Limb (tissue), 2 donors: ENCODE measurements around the gene GALNT14.
"Not testable (repeated sequence)": the region's sequence is repeated elsewhere in the genome, so short reads cannot be mapped to it uniquely, and the experiment has no call there.

Source experiments
- DNase-seq, 2 donors: peaks; one replicate each; pipeline ENCODE4 v3.0.0-alpha.2; 2016; ENCODE audit errors: extremely low spot score in 2 of 2

The GALNT14 gene

GRCh38 chr2:31138037-31138962 is at the start of gene GALNT14:
GALNT14 (minus strand) TSS chr2:31138440; CDS start chr2:31138086, 354 bp downstream.
- peak; percentile 4 to 78 for DNase-seq

DNA sequence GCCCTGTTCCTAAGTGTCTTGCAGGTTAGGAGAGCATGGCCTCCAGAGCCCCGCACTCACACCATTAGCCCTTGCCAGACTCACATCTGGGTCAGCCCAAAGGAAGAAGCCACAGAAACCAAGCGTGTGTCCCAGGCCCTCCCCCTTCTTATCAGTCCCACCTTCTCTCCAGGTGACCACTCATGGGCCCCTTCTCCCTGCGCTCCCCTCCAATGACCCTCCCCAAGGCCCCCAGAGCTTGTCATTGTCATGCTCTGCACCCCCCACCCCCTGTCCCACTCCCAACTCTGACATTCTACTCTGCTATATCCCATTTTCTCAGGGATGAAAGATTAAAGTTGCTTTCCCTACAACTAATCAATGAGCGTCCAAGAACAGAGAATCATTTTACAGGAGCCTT is 48.9 kb upstream of the GALNT14 start:
- DNase-seq = no peak

DNA sequence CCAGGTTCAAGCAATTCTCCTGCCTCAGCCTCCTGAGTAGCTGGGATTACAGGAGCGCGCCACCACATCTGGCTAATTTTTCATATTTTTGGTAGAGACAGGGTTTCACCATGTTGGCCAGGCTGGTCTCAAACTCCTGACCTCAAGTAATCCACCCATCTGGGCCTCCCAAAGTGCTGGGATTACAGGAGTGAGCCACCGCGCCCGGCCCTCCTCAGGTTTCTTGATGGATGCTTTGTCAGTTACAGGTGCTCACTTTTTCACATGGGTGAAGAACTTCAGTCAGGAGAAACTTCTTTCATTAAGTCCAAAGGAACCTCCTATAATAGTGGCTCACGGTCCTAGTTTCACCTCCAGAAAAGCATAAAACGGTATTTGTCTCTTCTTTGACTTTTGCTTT is 45.7 kb upstream of the GALNT14 start:
- DNase-seq = not testable (repeated sequence)

DNA sequence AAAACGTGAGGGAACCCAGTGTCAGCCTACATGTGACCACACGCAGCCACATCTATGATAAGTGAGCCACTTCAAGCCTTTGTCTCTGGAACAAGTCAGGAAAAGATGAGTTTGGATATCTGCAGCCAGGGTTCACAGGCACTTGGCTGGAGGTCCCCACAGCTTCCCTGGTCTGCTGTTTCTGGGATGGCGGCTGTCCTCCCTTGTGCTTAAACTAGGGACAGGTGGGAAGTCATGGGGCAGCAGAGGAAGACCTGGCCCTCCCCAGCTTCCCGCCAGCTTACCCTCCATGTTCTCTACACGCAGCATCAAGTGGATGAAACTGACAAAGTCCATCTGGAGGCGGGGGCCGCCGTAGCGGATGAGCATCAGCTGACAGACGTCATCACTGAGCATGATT is 38.5 kb upstream of the GALNT14 start:
- no peak for DNase-seq

DNA sequence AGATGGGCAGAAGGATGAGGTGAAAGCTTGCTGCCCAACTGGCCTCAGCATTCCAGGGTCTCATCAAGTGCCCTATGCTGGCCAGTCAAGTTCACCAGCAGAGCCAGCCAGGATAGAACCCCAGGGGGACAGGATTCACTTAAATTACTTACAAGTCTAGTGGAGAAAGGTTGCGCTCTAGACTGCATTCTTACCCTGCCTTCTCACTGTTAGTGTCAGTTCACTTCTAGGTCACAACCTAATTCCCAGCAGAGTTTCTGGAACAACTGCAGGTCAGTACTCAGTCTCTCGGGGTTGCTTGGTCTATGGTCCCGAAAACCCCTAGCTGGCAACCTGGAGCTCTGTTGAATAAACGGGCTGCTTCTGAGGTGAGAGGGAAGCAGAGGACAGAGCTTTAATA is 32.9 kb upstream of the GALNT14 start:
- DNase-seq = no peak

GRCh38 chr2:31170071-31170698 is 31.9 kb upstream of the GALNT14 start:
- peak; percentile 66 to 72 for DNase-seq

DNA sequence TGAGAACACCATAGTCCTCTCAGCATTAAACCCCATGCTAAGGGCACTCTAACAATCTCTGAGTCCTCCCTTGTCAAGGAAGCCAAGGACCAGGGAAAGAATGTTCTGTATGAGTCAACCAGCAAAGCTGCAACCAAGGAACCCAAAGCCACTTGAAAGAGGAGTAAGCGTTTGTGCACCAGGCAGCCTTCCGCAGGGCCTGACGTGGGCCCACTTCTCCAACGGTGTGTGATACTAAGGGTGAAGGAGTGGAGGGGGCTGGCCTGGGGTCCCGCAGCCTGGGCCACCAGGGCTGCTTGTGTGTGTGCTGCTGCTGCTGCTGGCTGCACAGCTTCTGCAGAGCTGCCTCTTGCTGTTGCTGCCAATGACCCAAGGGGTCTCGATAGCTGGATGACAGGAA is 30.1 kb upstream of the GALNT14 start:
- no peak for DNase-seq

DNA sequence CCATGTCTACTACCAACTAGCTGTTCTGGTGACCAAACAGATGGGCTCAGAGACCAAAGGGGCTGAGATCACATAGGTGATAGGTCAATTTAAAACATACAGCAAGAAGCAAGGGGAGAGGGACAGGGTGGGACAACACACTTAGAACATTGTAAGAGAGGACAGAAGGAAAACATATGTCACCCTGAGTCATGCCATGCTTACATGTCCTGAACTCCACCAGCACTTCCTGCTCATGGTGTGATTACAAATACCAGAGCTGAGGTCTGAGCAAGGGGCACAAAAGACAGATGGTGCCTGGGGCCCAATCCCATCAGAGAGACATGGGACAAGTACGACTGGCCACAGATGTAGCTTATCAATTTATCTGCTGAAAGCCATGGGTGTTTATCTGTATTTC is 28.7 kb upstream of the GALNT14 start:
- DNase-seq = no peak

DNA sequence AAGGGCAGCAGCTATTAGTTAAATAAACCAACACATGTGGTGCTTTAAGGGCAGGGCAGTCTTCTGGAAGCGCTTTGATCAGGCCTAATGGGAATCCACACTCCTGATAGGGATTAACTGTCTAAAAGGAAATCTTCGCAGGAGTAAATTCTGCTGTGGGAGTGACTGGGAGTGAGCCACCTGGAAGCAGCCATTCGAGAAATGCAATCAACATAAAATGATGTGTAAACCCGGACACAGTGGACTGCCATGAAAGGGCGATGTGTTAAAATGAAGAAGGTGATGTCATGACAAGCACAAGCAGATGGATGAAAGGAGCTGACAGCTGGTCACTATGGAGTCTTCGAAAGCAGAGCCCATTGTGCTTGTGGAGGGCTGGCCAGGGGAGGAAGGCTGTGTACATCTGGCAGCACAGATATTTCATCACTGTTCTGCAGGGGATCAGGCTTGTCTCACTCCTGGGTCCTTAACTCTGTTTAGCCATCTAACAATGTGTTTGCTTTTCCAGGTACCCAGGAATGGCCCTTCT is 24.8 kb upstream of the GALNT14 start:
- no peak for DNase-seq

GRCh38 chr2:31161637-31162036 is 23.4 kb upstream of the GALNT14 start:
- DNase-seq = no peak

DNA sequence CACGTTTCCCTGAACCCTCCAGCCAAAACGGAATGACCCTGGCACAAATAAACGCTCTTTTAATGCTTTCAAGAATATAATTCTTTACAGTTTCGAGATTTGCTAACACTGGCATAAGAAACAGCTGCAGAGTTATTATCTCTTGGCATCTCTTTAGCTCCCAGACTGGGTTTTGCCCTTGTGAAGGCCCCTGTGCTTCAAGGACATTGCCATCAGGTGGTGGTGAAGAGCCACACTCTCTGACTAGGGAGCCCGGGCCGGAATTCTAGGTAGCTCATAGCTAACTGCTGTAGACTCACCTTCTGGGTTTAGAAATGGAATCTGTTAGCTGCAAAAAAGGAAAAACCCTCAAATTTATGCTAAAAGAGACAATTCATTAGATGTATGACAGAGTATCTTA is 13.3 kb upstream of the GALNT14 start:
- DNase-seq = no peak

GRCh38 chr2:31150120-31150670 is 12.0 kb upstream of the GALNT14 start:
- no peak for DNase-seq

DNA sequence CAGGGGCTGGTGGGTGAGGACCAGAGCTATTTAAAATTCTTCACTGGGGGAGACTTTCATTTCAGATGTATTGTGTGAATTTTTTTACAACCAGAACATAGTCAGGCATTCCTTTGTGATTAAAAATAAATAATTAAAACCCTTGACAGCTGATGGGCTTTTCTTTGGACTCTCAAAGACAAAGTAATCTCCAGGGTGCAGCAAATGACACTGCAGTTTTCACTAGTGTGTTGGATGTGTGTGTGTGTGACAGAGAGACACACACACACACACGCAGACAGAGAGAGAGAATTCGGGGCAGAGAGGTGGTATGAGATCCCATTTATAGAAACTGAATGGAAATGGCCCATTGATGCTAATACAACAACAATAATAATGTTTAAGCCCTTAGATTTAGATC is 10.3 kb upstream of the GALNT14 start:
- DNase-seq = no peak

DNA sequence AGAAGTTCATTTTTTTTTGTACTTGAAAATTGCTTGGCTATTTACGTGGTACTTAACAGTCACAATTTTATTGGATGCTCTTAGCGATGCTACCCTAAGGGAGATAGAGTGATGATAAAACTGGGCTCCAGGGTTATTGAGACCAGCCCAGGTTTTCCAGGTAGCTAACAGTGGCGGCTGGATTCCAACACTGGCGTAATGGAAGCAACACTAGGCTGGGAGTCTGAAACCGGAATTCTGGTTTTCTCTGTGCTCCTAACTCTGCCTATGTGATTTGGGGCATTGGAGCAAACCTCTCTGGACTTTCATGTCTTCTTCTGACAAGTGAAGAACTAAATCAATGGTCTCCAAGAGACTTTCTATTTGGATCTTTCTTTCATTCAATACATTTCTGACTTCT is 9.4 kb upstream of the GALNT14 start:
- DNase-seq = no peak

GRCh38 chr2:31142110-31142509 is 3.9 kb upstream of the GALNT14 start:
- no peak for DNase-seq

DNA sequence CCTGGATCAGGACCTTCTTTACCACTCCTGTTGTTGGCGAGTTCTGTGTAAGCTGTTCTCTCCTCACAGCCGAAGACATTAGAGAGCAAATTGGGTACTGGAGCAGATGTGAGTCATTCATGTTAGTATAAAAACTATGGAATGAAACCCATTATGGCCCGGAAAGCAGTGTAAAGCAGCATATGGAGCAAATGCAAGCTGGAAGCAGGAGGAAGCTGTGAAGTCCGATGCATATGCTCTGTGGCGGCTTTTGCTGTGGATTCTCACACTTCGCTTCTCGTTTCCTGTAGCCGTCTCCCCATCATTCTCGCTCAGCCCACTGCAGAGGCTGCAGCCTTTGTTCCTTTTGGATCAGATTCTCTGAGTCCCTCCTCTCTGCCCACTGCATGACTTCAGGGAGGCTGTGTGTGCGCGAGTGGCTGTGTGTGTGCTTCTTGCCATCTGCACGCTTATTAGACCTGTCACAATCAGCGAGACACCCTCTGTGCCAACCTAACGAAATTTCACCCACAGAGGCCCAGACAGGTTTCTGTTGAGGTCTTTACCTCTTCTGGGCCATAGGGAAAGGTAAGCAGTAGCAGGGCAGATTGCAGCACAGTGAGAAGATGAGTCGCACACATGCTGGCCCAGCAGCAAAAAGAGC is 3.3 kb upstream of the GALNT14 start:
- no peak for DNase-seq

- DNase-seq = no peak
Measured at GRCh38 chr2:31140151-31140550, 1.9 kb upstream of the GALNT14 start.

DNA sequence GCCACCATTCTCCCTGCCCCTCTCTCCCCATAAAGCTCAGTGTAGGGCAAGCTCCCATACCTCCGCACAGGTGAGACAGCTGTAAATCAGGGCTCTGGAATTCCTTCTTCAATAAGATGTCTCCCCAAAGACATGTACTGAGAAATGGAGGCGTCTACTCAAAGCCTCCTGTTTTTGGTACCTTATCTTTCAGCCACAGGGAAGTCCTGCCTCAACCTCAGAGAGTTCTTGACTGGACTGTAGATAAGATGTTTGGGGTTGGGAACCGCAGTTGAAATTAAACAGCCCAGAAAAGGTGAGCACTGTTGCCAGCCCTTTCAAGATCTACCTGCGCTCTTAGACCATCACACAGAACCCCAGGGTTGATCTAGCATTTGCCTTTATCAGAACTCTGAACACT is 1.4 kb upstream of the GALNT14 start:
- DNase-seq = no peak

- peak in 1 of 2 donors; percentile 46 for DNase-seq
Measured at GRCh38 chr2:31137211-31138036, 816 bp downstream of the GALNT14 start.

- no peak for DNase-seq
Measured at GRCh38 chr2:31136732-31137131, 1.5 kb downstream of the GALNT14 start.

- no peak for DNase-seq
Measured at GRCh38 chr2:31136000-31136399, 2.2 kb downstream of the GALNT14 start.
